HT1080 (cell line): Measurements from ENCODE around the gene ZNF322. TPM values are rescaled to one million over a fixed set of nuclear protein-coding genes. Genes with fewer than 3 reads are reported as not detected.
"Not testable (repeated sequence)": the region's sequence is repeated elsewhere in the genome, so short reads cannot be mapped to it uniquely, and the experiment has no call there.

Source experiments
- DNase-seq: peaks from one replicate; pipeline ENCODE4 v3.0.0-alpha.2; 2015; ENCODE audit warnings: low read depth
- polyA plus RNA-seq, 2 experiments: library from polyadenylated mRNA; depleted of rRNA; stranded (reverse); fragments of >200 nt; gene quantifications; 2 replicates each; pipeline ENCODE4 v1.2.3, GENCODE V29; 2015
- total RNA-seq: library from RNA; depleted of rRNA; stranded (reverse); fragments of >200 nt; shearing (Covaris generic); gene quantifications from 2 replicates; pipeline ENCODE4 v1.2.3, GENCODE V29; 2014; rRNA removed

The ZNF322 gene, protein sequence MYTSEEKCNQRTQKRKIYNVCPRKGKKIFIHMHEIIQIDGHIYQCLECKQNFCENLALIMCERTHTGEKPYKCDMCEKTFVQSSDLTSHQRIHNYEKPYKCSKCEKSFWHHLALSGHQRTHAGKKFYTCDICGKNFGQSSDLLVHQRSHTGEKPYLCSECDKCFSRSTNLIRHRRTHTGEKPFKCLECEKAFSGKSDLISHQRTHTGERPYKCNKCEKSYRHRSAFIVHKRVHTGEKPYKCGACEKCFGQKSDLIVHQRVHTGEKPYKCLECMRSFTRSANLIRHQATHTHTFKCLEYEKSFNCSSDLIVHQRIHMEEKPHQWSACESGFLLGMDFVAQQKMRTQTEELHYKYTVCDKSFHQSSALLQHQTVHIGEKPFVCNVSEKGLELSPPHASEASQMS
- total RNA-seq: 11.0 and 11.8 TPM in 2 replicates
- 8.5 and 11.8 TPM in 2 replicates for polyA plus RNA-seq (2015; cell fraction: cytosol; rRNA removed)
- polyA plus RNA-seq (2015; cell fraction: nucleus; rRNA removed): 17.3 and 19.1 TPM in 2 replicates

GRCh38 chr6:26659042-26659999 is at the start of gene ZNF322:
ZNF322 (minus strand) TSS chr6:26659746; CDS start chr6:26638553, 21,193 bp downstream.
- peak; percentile 90 for DNase-seq

DNA sequence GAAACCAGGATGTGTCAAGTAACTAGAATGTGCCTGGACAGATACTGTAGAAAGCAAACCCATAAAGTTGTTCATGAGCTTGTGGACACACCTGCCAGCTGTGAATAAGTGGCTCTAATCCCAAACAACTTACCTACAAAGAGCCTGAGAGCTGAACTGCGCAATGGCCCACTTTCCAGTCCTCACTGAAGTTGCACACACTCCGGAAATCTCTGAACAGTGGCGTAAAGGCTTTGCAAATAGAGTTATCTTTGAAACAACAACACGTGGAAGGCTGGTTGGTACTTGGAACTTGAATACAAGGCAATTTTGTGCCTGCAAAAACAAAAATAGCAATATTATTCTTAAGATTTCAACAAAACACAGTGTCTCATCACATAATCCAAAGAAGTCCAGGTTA is 46.2 kb upstream of the ZNF322 start:
- not testable (repeated sequence) for DNase-seq

- DNase-seq: not testable (repeated sequence)
Measured at GRCh38 chr6:26705352-26705751, 45.8 kb upstream of the ZNF322 start.

GRCh38 chr6:26701023-26701747 is 41.6 kb upstream of the ZNF322 start:
- DNase-seq: not testable (repeated sequence)

GRCh38 chr6:26697496-26697895 is 38.0 kb upstream of the ZNF322 start:
- not testable (repeated sequence) for DNase-seq

DNA sequence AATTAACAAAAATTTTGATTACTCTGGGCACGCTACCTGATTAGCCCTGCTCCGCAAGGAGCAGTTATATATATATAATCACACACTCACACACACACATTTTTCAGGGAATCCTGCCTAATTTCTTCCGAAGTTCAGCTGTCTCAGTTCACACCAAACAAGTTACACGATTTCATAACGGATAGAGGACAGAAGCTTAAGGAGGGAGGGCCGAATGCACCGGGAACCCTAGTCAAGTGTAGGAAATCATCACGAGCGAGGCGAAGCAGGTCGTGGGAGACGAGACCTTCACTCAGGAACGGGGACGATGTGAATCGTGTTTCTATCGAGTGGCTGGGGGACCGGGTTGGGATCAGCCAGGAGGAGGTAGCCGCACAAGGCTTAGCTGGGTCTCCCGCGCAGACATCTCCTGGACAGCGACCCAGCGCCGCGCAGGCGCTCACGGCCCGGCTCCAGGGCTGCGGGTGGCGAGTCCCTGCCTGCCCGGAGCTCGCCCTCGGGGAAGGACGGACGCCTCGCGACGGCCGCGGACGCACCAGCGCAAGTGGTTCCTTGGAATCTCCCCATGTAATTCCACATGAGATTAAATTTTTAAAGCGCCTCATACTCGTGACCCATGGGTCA is 29.9 kb upstream of the ZNF322 start:
- DNase-seq: not testable (repeated sequence)

- DNase-seq: not testable (repeated sequence)
Measured at GRCh38 chr6:26682435-26683042, 23.0 kb upstream of the ZNF322 start.

DNA sequence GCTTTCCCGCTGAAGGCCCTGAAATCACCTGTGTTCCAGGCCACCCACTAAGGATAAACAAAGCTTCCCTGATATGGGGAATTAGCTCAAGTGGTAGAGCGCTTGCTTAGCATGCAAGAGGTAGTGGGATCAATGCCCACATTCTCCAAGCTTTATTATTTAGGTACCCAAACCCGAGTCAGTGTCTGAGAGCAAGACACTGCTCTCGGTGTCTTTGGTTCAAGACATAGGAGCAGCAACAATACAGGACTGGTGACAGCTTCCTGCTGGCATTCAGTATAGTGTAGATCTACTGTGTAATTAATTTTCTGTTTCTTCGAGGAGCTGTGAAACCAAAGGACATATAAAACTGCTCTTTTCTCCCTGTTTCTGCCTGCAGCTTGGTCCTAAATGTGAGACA is 13.7 kb upstream of the ZNF322 start:
- DNase-seq: not testable (repeated sequence)

GRCh38 chr6:26670558-26670957 is 11.0 kb upstream of the ZNF322 start:
- not testable (repeated sequence) for DNase-seq

DNA sequence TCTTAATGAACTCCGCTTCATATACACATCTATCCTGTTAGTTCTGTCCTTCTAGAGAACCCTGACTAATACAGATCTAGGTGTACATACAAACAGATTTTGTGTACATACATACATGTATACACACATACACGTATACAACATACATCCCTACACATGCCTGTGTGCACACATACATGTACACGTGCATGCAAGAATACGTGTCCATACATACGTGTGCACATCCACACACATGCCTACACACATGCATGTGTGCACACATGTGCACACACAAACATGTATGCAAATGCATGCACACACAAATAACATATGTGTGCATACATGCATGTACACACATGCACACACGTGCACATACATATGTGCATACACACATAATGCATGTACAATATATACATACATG is 10.5 kb upstream of the ZNF322 start:
- DNase-seq: not testable (repeated sequence)

- no peak for DNase-seq
Measured at GRCh38 chr6:26660000-26660361, 435 bp upstream of the ZNF322 start.

DNA sequence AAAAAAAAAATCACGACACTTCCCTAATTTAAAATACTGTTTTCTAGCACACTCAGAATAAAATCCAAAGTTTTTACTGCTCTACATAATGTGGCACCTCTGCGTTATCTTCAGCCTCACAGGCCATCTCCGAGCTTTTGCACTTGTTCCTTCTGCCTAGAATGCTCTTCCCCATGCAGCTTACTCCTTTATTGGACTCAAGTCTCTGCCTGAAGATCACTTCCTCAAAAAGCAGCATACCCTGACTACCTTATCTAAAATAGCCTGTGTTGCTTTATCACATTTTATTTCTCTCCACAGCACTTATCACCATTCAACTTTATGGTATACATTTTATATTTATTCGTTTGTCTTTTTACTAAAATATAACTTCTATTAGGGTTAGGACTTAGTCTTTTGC is 2.3 kb downstream of the ZNF322 start:
- no peak for DNase-seq

DNA sequence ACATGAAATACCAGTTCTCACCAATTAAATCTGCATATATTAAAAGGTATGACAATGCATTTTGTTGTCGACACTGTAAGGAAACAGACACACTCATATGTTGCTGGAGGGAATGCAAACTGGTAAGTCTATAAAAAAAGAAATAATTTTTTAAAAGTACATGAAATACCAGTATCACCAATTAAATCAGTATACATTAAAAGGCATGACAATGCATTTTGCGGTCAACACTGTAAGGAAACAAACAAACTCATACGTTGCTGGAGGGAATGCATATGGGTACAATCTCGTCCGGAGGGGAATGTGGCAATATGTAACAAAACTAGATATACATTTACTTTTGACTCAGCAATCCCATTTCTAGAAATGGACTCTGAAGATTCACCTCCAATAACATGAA is 6.5 kb downstream of the ZNF322 start:
- DNase-seq: no peak

GRCh38 chr6:26651133-26651781 is 8.3 kb downstream of the ZNF322 start:
- DNase-seq: no peak

DNA sequence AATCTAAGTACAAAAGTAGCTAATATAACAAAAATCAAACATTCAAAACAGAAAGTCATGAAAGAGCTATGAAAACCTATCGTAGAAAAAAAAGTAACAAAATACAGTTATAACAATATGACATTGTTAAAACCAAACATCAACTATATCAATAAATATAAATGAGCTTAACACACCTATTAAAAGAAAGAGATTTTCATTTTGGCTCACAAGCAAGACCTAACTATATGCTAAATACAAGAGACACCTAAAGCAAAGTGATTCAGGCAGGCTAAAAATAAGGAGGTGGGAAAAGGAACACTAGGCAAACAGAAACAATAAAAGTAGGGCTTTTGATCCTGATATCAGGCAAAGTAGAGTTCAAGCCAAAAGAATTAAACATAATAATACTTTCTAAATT is 13.5 kb downstream of the ZNF322 start:
- no peak for DNase-seq

- DNase-seq: no peak
Measured at GRCh38 chr6:26640806-26641205, 18.7 kb downstream of the ZNF322 start.

DNA sequence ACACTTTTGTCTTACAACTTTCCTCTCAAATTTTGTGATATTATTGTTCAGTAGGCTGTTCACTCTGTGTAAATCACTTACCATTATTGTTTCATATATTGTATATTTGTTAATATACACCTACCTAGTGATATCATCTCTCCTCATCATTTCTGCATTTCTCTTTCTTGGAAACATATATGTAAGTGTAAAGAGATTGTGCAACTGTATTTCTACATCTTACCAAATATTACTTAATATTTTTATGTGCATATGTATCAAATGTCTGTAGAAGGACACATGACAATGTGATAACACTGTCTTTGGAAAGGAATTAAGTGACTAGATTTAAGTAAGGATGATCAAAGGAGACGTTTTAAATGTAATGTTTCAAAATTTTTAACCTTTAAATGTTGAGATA is 30.2 kb downstream of the ZNF322 start:
- DNase-seq: no peak

DNA sequence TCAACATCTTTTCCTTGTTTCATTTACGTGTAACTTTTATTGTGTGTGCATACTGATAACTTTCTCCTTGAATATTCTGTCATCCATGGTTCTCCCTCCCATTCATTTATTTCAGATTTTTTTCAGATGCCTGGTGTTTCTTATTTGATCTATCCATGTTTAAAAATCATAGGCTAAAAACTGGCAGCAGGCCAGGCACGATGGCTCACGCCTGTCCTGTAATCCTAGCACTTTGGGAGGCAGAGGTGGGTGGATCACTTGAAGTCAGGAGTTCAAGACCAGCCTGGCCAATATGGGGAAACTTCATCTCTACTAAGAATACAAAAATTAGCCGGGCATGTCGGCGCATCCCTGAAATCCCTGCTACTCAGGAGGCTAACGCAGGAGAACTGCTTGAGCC is 31.7 kb downstream of the ZNF322 start:
- DNase-seq: no peak

DNA sequence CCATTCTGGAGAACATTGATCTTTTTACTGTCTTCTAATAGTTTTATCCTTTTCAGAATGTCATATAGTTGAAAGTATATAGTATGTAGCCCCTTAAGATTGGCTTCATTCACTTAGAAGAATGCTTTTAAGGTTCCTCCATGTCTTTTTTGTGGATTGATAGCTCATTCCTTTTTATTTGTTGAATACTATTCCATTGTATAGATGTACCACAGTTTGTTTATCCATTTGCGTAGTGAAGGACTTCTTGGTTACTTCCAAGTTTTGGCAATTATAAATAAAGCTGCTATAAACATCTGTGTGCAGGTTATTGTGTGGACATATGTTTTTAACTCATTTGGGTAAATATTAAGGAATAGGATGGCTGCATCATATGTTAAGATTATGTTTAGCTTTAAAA is 35.0 kb downstream of the ZNF322 start:
- DNase-seq: no peak

GRCh38 chr6:26623339-26623859 is 36.1 kb downstream of the ZNF322 start:
- DNase-seq: no peak
